CD14-positive monocyte (primary cell): Measurements from ENCODE around the gene MGST1. TPM values are rescaled to one million over a fixed set of nuclear protein-coding genes. Genes with fewer than 3 reads are reported as not detected.

ENCODE experiments used
- DNase-seq, 3 donors: peaks; one replicate each; pipeline ENCODE4 v3.0.0-alpha.2; 2011 to 2022
- H2AFZ ChIP-seq: 2 replicates; pipeline ENCODE4 v1.6.0; 2012; ENCODE audit warnings: mild to moderate bottlenecking, low read depth, low read length, inconsistent platforms; ENCODE audit not compliant: insufficient read depth, poor library complexity, severe bottlenecking
- H3K27ac ChIP-seq, 2 donors: 1 replicate in 1 of 2; 2 replicates in 1 of 2; pipeline ENCODE4 v1.5.1; 2012 to 2013; ENCODE audit warnings: low read length in 2 of 2, control low read depth in 1 of 2, inconsistent platforms in 1 of 2, low read depth in 1 of 2, mild to moderate bottlenecking in 1 of 2
- H3K27me3 ChIP-seq, 2 donors: one replicate each; pipeline versions ENCODE4 v1.6.0 to v1.6.1; 2011 to 2013; ENCODE audit warnings: low read length in 2 of 2; ENCODE audit not compliant: control insufficient read depth in 2 of 2, insufficient read depth in 2 of 2
- H3K36me3 ChIP-seq, 2 donors: replicated peaks in 1 of 2; 1 replicate in 1 of 2; 2 replicates in 1 of 2; pipeline versions ENCODE4 v1.5.1 to v1.6.1; 2012 to 2013; ENCODE audit warnings: low read length in 2 of 2, control low read depth in 1 of 2, inconsistent platforms in 1 of 2, mild to moderate bottlenecking in 1 of 2; ENCODE audit not compliant: insufficient read depth in 2 of 2, control insufficient read depth in 1 of 2
- H3K4me1 ChIP-seq, 2 donors: 1 replicate in 1 of 2; 2 replicates in 1 of 2; pipeline versions ENCODE4 v1.5.1 to v1.6.1; 2012 to 2013; ENCODE audit warnings: low read length in 2 of 2, control low read depth in 1 of 2, inconsistent platforms in 1 of 2, mild to moderate bottlenecking in 1 of 2, moderate library complexity in 1 of 2; ENCODE audit not compliant: insufficient read depth in 2 of 2, control insufficient read depth in 1 of 2
- H3K4me2 ChIP-seq: replicated peaks from 2 replicates; pipeline ENCODE3; 2012; ENCODE audit warnings: low read length, moderate library complexity, mild to moderate bottlenecking; ENCODE audit not compliant: poor library complexity, severe bottlenecking; ENCODE audit errors: extremely low read depth
- H3K4me3 ChIP-seq, 3 experiments: fragments of 200-600 bp in 1 of 3; sonication (generic) in 1 of 3; replicated peaks in 1 of 3; 1 replicate in 2 of 3; 2 replicates in 1 of 3; pipeline ENCODE4 v1.5.1; 2011 to 2013; ENCODE audit warnings: low read length in 3 of 3, mild to moderate bottlenecking in 3 of 3, control low read depth in 2 of 3, low read depth in 2 of 3, inconsistent platforms in 1 of 3, moderate library complexity in 1 of 3
- H3K79me2 ChIP-seq: 2 replicates; pipeline ENCODE4 v1.6.0; 2012; ENCODE audit warnings: mild to moderate bottlenecking, control low read depth, inconsistent platforms, low read length, moderate library complexity; ENCODE audit not compliant: insufficient read depth
- H3K9ac ChIP-seq: 2 replicates; pipeline ENCODE4 v1.6.0; 2017; ENCODE audit warnings: low read length, mild to moderate bottlenecking; ENCODE audit not compliant: insufficient read depth, poor library complexity, severe bottlenecking
- H3K9me3 ChIP-seq, 2 donors: replicated peaks in 1 of 2; 1 replicate in 1 of 2; 2 replicates in 1 of 2; pipeline versions ENCODE4 v1.5.1 to v1.6.1; 2012 to 2013; ENCODE audit warnings: low read length in 2 of 2, control low read depth in 1 of 2; ENCODE audit not compliant: control insufficient read depth in 1 of 2, insufficient read depth in 1 of 2
- H4K20me1 ChIP-seq: 2 replicates; pipeline ENCODE4 v1.6.0; 2012; ENCODE audit warnings: mild to moderate bottlenecking, low read length, control low read depth, moderate library complexity; ENCODE audit not compliant: insufficient read depth
- H3K27ac Mint-ChIP-seq, 7 donors: one replicate each; pipeline ENCODE4 v1.8.0; 2020; ENCODE audit warnings: mild to moderate bottlenecking in 7 of 7, mixed read lengths in 7 of 7, moderate library complexity in 6 of 7, inconsistent platforms in 2 of 7
- H3K27me3 Mint-ChIP-seq, 3 donors: one replicate each; pipeline ENCODE4 v1.8.0; 2021 to 2022; ENCODE audit warnings: low read depth in 3 of 3, mild to moderate bottlenecking in 3 of 3, mixed read lengths in 3 of 3, moderate library complexity in 3 of 3, inconsistent platforms in 1 of 3
- H3K36me3 Mint-ChIP-seq, 2 donors: one replicate each; pipeline ENCODE4 v1.8.0; 2020; ENCODE audit warnings: mixed read lengths in 2 of 2, inconsistent platforms in 1 of 2, mild to moderate bottlenecking in 1 of 2
- H3K4me1 Mint-ChIP-seq: one replicate; pipeline ENCODE4 v1.8.0; 2020; ENCODE audit warnings: mild to moderate bottlenecking, mixed read lengths
- H3K4me3 Mint-ChIP-seq, 2 donors: one replicate each; pipeline ENCODE4 v1.8.0; 2020; ENCODE audit warnings: mild to moderate bottlenecking in 2 of 2, mixed read lengths in 2 of 2, moderate library complexity in 1 of 2
- H3K9me3 Mint-ChIP-seq, 7 donors: one replicate each; pipeline ENCODE4 v1.8.0; 2020 to 2022; ENCODE audit warnings: mixed read lengths in 7 of 7, mild to moderate bottlenecking in 6 of 7, moderate library complexity in 6 of 7, inconsistent platforms in 2 of 7
- CTCF ChIP-seq: fragments of 200-600 bp; IDR thresholded peaks from one replicate; pipeline ENCODE4 v1.8.0; 2022; ENCODE audit warnings: antibody characterized with exemption, mild to moderate bottlenecking
- WGBS: methylation state at CpG from one replicate; pipeline ENCODE4 v1.1.5; 2013; ENCODE audit warnings: missing lambda C conversion rate; ENCODE audit not compliant: insufficient coverage; 5-methylcytosine and 5-hydroxymethylcytosine counted together
- intact Hi-C, 2 donors: fragments of 100-400 bp; cut with micrococcal nuclease; formaldehyde crosslinking; loops; one replicate each; pipeline versions ENCODE4 v1.15.0 to v1.15.1; 2023
- polyA plus RNA-seq, 3 donors: library from polyadenylated mRNA; depleted of rRNA in 1 of 3; unstranded in 2 of 3; stranded (reverse) in 1 of 3; fragments of 300-500 nt in 2 of 3; fragments of >200 nt in 1 of 3; fragmentation: Illumina TruSeq in 2 of 3; gene quantifications; 1 replicate in 2 of 3; 2 replicates in 1 of 3; pipeline ENCODE4 v1.2.3, GENCODE V29; 2012 to 2021

MGST1 gene
- polyA plus RNA-seq, 3 donors: 84.8 to 295 (median 248) TPM

- Mint-ChIP-seq H3K27ac (no peak overlapping the region), H3K36me3 (no peaks in the 10 kb centered on the region), H3K27me3 (peaks cover 0 to 5% (median 0%) of the 10 kb centered on the region in 3 donors), H3K4me1 (no peaks in the 10 kb centered on the region), H3K9me3 (peaks cover 10 to 20% (median 12%) of the 10 kb centered on the region in 7 donors), H3K4me3 (no peak overlapping the region)
- Histone ChIP-seq H3K36me3 (no peaks in the 10 kb centered on the region), H3K9me3 (peaks cover 9% of the 10 kb centered on the region in 2 donors), H3K27me3 (no peaks in the 10 kb centered on the region), H3K27ac (no peak overlapping the region), H3K4me3 (no peak overlapping the region), H2AFZ (no peak overlapping the region), H3K79me2 (no peaks in the 10 kb centered on the region), H4K20me1 (no peaks in the 10 kb centered on the region), H3K4me1 (no peaks in the 10 kb centered on the region), H3K4me2 (no peak overlapping the region), H3K9ac (no peak overlapping the region)
- no peak for TF ChIP-seq CTCF
- DNase-seq: no peak
- intact Hi-C loops: no loop called here
- WGBS: no CpG with 5 or more reads among the region's 3 CpGs
Observed at GRCh38 chr12:16324772-16325171, 22.7 kb upstream of the MGST1 start.

- intact Hi-C loops: no loop called here
- Histone ChIP-seq H3K36me3 (no peaks in the 10 kb centered on the region), H3K27me3 (no peaks in the 10 kb centered on the region), H3K4me3 (no peak overlapping the region), H3K9ac (no peak overlapping the region), H3K27ac (no peak overlapping the region), H4K20me1 (no peaks in the 10 kb centered on the region), H3K4me1 (no peaks in the 10 kb centered on the region), H3K9me3 (peaks cover 7 to 9% of the 10 kb centered on the region in 2 donors), H3K4me2 (no peak overlapping the region), H3K79me2 (no peaks in the 10 kb centered on the region), H2AFZ (no peak overlapping the region)
- H3K27ac Mint-ChIP-seq: no peak overlapping the region
- H3K9me3 Mint-ChIP-seq: peaks cover 9 to 20% (median 10%) of the 10 kb centered on the region in 7 donors
- peaks cover 0 to 5% (median 0%) of the 10 kb centered on the region in 3 donors for H3K27me3 Mint-ChIP-seq
- WGBS: 20% methylated on average over 3 of the region's 3 CpGs
- no peak for TF ChIP-seq CTCF
- H3K36me3 Mint-ChIP-seq: no peaks in the 10 kb centered on the region
- H3K4me3 Mint-ChIP-seq: no peak overlapping the region
- no peaks in the 10 kb centered on the region for H3K4me1 Mint-ChIP-seq
- no peak for DNase-seq
Observed at GRCh38 chr12:16325426-16325825, 22.0 kb upstream of the MGST1 start.
